Measurements from ENCODE around the gene TAGLN.

TAGLN gene

DNA sequence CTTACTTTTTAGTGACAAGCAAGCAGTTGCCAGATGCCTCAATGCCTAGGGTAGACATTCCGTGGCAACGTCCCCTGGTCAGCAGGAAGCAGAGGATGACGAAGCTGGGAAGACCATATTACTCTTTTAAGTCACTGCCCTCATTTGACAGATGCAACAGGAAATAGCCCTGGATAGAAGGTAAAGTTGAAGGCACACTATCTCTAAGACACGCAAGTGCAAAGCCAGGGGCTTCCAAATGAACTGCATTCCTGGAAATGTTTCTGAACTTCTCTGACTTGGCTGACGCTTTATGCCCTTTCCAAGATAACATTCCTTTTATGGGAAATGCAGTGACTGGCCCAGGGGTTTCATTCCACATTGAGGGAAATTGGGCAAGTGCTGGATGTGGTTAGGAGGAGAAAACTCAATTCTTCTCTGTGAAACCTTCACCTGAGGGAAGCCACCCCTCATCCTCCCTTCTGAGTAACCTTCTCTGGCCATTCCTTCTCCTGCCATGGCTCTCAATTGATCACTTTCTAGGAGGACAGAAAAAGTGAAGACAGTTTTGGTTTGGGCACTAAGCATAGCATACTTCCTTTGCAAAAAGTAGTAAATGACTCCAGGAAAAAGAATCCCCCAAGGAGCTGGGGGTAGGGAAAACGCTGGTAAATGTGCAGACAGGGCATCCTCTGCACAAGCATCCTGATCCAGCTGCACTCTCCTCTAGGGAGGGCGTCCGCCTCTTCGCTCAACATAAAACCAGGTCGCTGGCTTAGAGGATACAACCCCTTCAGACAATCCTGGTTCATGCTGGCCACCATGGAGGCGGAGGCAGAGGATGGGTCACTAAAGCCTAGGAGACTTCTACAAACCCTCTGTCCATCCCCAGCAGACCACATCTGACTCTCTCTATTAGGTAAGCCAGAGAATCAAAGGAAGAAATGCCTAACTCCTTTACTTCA lies 18.2 kb downstream of the TAGLN start:
- no peak for DNase-seq

DNA sequence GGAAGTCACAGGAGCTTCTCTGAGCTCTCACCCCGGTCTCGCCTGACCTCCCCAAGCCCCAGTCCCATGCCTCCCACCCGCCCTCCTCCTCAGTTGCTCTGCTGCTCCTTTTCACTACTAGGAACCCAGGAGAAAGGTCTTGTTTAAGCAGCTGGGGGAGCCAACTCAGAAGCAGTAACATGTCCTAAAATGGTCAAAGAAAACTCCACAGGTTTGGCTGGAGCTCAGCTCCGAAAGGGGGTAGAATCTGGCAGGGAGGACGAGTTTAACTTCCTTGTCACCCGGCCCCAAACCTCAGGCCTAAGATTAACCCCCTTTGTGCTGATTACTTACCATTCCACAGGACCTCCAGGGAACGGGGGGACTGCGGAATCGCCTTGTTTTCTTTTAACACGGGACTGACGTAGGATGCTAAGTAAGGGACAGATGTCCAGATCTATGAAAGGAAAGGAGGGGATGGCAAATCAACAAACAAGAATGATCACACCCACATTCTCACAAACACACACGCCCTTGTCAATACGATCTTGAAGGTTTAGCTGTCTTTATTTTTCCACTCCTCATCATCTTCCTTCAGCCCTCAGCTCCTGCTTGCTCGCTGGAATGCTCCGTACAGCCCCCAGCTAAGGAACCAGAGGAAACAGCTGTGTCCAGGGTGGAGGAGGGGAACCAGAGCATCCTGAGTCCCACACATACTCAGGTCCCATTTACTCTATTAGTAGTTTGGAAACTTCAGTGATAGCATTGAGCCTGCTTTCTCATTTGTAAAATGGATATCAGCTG lies 19.2 kb downstream of the TAGLN start:
- no peak for DNase-seq

DNA sequence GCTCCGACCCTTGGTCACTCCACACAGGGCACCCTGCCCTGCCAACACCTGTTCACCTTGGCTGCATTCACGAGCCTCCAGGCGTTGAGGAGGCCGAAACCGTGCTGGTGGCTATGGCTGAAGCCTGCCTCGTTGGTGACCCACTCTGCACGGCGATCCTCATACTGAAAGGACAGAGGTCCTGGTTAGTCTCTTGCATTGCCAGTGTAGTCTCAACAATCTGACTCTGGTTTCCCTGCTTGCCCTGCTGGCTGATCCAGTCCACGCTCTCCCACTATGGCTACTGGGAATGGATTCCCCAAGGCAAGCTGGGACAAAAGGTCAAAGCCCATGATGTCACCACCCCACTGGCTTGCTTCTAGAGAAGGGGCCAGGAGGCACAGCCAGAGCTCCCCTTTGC lies 19.8 kb downstream of the TAGLN start:
- DNase-seq = no peak

DNA sequence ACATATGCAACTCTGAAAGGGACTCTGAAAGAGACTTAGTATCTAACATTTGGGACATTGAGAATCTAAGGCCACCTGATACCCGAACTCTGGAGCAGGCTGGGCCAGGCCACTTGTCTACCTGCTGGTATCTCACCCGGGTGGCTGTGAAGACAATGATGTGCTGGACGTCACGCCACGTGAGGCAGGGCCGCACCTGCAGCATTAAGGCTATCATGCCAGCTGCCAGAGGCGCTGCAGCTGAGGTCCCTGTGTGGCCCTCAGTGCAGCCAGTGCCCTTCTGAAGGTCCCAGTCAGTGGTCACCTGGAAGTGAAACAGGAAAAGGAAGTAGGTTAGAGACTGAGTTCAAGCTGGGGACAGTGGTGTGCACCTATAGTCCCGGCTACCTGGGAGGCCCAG lies 20.3 kb downstream of the TAGLN start:
- DNase-seq = no peak

DNA sequence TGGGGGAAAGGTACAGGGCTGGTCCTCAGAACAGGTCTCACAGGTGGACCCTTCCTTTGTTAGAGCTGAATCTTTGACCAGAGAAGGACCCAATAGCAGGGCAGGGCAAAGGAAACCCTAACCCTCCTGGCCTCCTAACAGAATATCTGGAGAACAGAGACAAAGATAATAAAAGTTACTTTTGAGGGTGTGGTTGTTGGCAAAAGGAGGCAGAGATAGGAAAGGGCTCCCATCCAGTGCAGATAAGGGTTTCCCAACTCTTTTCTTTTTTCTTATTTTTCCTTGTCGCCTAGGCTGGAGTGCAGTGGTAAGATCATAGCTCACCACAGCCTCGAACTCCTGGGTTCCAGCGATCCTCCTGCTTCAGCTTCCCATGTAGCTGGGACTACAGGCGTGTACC lies 20.8 kb downstream of the TAGLN start:
- no peak for DNase-seq

DNA sequence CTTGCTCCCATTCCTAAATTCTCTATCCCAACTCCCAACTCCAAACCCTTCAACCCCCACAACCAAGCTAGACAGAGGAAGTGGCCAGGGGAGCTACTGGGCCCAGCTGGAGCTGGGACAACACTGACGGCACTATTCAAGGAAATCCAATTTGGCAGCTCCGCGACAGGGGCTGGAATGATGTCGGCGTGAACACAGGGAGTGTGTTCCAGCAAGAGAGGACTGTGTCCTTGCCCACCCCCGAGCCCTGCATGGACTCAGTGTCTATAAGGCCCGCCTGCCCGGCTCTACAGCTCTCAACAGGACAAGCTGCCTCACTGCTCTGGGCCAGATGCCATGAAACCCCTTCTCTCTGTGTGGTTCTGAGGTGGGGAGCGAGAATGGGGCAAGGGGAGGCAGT lies 21.4 kb downstream of the TAGLN start:
- DNase-seq = no peak

DNA sequence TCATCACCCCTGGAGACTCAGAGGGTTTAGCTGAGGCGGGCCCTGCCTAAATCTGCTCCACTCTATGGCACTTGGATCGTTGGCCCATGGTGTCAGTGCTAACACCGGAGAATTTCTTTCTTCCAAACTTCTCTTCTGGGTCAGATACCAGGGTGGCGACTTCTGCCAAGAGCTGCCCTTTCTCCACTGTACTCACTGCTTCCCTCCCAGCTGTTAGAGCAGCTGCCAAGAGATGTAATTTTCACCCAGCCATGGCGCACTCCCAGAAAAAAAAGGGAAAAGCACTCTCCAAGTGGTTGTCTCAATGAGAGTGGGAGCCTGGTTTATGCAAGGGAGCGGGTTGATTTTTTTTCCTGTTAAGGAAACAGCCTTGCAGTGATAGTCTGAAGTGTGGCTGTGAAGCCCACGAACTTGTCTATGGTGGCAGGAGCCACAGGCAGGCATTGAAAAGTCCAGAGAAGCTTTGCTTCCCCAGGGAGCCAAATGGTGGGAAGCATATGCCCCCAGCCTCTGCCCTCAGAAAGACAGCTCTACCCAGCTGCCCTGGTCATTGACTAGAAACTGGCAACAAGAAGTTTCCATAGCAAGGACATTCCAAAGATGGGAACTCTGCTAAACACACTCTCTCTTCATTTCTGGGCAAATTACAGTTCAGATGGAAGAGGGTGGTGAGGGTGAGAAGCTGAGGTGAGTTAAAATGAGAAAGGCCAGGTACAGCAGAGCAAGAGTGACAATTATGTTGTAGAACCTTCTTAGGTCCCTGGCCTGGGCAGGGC lies 22.0 kb downstream of the TAGLN start:
- DNase-seq = no peak

DNA sequence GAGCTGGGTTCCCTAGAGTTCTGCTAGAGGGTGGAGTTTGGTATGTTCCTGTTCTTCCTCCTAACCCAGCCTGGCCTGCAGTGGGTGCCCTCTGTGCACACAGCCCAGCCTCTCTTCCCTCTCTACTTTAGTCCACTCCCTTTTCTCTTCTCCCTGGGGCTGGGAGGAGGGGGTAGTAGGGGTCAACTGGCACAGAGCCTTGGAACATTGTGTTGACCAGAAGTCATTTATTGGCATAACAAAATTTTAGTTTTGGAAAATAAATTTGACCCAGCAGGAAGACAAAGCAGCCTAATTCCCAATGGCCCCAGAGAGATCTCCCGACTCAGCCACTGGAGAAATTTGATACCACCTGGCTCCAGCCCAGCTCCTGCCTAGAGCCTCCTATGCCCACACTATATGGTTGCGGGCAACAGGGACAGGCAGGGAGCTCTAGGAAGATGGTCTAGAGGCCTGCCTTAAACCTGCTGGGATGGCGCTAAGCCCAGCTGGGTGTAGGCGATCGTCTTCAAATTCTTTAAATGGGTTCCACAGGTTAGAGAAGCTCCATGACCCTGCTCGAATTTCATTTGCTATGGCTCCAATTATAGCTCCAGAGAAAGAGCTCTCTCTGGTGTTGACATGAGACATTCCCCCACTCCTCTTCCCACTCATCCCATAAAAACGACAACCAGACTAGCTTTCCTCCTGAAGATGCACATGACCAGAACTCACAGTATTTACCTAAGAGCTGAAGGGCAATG lies 22.8 kb downstream of the TAGLN start:
- DNase-seq = no peak

DNA sequence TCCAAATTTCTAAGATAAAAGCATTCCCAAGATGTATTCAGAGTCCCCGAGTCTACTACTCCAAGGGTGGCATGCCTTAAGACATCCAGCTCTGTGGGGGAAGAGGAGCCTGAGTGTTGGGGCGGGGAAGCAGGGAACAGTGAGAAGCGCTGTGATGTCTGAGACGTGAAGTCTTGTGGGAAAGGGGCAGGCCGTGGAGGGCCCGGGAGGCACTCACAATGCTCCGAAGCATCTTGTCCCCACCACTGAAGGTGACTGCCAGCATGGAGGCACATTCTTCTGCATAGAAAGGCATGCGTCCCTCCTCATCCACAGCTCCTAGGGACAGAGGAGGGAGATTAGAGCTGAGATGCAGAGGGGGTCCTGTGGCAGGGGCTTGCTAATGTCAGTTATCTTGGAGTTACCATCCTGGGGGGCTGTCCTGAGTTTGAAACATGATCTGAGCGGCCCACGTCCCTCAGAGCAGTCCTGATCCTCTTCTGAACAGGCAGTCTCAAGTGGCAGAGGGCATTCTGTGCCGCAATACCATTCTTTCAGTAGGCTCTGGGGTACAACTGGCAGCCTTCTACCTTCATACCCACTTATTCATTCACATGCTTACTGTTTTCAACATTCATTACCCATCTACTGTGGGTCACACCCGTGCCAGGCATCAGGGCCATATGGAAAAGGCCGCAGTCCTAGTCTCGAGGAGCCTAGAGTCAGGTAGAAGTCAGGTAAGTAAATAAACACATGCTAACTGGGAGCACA lies 24.0 kb downstream of the TAGLN start:
- no peak for DNase-seq

DNA sequence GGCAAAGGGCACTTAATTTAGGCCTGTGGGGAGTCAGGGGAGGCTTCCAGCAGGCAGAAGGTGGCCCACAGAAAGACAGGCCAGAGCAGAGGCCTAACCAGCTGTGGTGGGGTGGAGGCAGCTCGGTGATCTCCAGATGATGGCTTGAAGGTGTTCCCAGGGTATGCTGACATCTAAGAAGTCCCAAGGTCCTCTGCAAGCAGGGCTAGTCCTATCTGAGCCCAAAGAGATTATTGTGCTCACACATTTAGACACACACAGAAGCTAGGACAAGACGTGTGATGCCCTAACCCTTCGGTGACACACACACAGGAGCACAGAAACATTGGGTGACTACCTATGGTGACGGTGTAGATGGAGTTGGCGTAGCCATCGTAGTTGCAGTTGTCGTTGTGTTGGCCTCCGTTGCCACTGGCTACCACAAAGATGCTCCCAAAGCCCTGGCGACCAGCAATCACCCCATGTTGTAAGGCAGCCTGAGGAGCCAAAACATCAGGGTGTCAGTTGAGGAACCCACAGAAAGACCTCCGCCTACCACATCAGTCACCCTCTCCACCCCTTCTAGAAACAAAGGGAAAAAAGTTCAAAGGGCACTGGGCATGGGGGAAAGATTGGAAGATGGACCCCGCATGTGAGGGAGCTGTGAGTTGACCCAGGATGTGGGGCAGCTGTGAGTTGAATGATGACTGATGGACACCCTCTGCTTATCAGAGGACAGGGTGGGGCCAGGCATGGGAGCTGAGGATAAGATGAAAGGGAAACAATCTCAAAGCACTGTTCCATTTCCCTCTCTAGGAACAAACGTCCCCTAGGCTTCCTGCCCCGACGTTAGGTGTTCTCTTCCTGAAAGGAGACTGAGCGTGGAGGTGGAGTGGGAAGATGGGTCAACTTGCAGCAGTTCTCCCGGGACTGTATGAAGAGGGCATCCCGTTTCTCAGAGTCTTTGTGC lies 24.8 kb downstream of the TAGLN start:
- no peak for DNase-seq

DNA sequence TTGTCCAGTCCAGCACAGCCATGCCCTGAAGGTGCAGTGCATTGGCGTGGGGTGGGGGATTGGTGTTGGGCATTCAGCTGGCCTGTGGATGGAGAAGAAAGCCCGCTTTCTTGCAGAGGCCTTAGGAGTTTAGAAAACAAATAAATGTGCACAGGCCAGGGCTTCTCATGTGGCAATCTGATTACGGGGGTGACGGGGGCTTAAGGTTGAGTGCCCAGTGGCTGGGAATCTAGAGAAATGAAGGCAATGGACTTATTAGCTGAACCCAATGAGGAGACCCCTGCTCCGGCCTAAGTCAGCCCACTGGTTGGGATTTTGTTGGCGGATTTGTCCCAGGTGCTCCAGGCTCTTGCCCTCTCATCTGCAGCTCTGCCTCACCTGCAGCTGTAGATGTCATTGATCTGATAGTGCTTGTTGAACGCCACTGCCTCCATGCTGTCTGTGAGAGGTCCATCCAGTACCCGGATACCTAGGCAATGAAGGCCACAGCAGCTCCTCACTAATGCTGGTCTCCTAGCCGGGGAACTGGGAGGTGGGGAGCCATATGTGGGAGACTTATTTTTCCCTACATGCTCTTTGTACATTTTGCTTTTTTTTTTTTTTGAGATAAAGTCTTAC lies 26.5 kb downstream of the TAGLN start:
- DNase-seq = no peak

DNA sequence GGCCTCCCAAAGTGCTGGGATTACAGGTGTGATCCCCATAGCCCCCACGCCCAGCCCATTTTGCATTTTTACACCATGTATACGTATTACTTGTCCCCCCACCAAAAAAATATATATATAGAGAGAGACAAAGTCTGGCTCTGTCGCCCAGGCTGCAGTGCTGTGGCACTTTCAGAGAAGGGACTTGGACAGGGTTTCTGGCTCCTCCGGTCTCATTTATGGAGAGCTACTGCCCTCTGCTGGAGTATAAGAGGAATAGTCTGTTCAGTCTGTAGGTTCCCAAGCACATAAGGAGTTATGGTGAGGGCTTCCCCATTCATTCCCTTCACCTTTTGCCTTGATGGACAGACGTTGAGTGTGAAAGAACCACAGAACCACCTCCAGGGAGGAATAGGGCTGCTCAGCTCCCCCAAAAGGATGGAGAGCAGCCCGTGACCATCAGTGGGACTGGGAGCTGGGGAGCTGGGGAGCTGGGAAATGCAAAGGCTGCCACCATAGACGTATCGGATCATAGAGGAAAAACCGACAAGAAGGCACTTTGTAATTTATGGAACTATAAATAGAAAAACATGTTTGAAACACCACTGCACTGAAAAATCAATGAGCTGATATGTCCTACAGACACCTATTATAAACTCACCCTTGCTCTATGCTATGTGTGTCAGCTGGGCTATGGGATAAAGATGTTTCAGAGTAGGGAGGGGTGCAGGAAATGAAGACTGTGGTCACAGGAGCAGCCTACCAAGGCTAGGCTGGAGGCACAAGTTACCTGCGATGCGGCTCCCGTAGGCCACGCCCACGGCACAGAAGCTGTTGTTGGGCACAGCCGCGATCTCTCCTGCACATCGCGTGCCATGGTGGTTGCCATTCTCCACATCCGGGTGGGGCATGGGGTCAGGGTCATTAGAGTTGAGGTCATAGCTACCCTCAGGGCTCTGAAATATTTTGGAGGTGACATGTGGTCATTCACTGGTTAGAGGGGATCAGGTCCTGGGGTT lies 27.5 kb downstream of the TAGLN start:
- peak; percentile 62 for DNase-seq

DNA sequence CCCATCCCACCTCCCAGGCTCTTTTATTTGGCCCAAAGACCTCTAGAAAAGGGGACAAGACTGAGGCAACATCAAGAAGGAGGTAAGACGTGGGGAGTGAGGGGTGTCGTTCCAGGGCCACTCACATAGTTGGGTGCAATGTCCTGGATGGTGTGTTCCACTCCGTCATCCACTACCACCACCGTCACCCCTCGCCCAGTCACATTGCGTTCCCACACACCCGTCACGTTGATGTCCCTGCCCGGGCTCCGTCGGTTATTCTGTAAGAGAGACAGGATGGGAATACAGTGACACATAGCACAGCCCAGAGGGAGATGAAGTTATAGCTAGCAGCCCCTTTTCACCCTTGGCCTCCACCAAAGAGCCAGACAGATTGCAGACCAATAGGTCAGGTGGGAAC lies 28.9 kb downstream of the TAGLN start:
- DNase-seq = no peak

DNA sequence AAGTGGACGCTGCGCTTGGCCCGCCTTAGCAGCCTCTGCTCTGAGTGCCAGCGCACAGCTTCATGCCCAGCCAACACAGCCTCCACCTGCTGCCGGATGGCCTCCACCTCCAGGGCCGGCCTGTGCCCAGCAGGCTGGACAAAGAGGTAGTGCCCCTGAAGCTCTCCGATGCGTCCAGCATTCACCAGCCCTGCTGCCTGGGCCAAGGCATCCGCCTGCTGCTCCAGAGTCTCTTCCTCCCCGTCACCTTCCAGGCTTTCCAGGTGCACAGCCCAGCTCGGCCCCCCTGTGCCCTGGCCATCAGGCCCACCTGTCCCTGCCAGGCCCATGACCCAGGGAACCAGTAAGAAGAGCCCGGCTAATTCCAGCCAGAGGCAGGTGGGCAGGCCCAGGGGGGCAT lies 30.2 kb downstream of the TAGLN start:
- no peak for DNase-seq

DNA sequence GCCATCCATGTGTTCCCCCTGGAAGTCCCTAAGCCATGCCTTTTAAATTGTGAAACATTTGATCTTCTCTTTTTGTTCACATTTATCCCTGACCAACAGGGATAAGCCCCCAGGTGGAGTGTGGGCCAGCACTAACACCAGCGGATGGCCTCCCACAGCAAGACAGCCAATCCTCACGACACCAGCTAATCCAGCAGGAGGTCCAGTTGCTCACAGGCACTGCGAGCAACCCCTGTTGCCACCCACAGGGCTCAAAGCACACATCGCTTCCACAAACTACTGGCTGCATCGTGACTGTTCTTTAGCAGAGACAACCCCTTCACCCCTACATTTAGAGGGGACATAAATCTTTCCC lies 30.7 kb downstream of the TAGLN start:
- DNase-seq = no peak

DNA sequence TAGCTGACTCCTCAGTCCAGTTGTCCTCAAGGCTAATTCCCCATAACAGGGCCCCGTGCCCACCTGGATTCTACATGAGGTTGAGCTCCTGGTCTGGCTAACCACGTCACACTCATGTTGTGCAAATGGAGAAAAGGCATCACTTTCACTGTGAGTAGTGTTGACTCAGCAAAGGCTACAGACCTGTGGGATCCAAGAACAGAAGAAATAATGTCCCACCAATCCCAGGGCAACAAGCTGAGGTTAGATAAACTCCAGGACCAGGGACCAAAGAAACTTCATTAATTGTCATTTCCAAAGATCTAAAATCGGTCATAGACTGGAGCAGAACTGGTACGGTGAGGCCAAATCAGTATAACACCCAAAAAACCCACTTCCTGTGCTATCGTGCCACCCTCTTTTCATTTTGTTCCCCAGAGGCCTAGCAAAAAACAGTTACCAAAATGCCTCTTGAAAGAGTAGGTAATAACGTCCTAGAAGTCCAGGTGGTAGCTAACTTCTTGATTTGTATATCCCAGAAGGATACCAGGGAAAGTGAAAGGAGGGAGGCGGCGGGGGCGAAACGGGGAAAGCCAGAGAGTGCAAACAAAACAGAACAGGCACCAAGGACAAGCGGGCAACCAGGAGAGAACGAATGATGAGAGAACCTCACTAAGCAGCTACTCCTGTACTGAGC lies 31.3 kb downstream of the TAGLN start:
- DNase-seq = no peak

DNA sequence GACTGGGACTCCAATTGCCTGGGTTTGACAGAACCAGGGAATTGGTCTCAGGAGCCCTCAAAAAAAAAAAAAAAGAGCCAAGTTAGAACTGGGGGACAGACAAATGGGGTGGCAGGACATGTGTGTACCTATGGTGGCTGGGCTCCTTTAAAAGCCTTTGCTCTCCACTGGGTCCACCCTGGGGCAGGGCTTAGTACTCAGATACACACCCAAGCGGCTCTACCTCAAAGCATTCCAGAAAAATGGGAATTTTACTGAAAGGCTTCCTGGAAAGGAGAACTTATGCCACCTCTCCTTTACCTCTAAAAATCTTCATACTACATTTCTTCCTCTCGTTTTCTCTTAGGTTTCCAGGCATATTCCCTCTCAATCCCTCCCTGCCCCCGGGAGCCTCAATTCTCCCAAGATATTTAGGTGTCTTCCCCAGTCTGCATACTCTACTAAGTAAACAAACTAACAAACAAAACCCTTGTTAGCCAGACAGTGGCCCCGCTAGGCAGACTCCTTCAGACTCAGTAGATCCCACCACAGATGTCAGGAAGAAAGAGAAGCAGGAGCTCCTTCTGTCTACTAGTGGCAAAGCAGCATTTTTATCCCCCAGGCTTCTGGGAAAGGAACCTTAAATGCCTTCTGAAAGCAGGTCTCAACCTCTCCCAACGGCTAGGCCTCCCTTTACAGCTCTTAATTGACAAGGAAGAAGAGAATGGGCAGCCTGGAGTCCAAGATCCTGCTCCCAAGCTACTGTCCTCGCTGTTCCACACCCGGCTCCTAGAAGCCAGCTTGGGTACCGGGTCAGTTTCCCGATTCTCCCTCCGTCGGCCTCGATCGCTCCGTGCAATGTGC lies 32.0 kb downstream of the TAGLN start:
- no peak for DNase-seq

DNA sequence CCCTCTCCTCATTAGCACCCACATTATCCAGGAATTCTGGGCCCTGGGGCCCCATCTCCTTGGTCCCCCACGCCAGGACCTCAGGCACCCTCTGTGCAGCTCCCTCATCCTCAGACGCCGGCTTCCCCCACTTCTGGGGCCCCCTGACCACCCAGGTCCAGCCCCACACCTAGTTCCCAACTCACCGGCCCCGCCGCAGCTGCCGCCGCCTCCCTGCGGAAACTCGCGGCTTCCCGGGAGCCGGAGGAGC lies 32.6 kb downstream of the TAGLN start, which contains the start of gene PCSK7:
TSS of gene PCSK7 (minus strand) at position 232 of the 250 bp plus-strand sequence. CDS start 2,229 bp downstream, outside the sequence.
- DNase-seq = no peak

Data from GDM1 (cell line).